PFSK-1 (cell line): ENCODE data around the gene DAAM1.

Experiments used
- FOXP2 ChIP-seq: optimal IDR thresholded peaks from 2 replicates; pipeline ENCODE3; 2011; ENCODE audit warnings: borderline replicate concordance, control low read depth, inconsistent platforms; ENCODE audit not compliant: insufficient read depth; ENCODE audit errors: extremely low read length, extremely low read depth
- POLR2AphosphoS5 ChIP-seq: IDR thresholded peaks from 2 replicates; pipeline ENCODE4 v1.6.1; 2012; ENCODE audit warnings: low read depth, mild to moderate bottlenecking, control low read depth, low read length, moderate library complexity
- REST ChIP-seq, 2 experiments: IDR thresholded peaks; 2 replicates each; pipeline versions ENCODE4 v1.6.1 to v1.8.0; 2011 to 2012; ENCODE audit warnings: low read depth in 2 of 2, low read length in 2 of 2, control low read depth in 1 of 2, inconsistent platforms in 1 of 2, mild to moderate bottlenecking in 1 of 2, moderate library complexity in 1 of 2; ENCODE audit not compliant: insufficient read depth in 1 of 2
- SIN3A ChIP-seq: IDR thresholded peaks from 2 replicates; pipeline ENCODE4 v1.6.1; 2012; ENCODE audit warnings: mild to moderate bottlenecking, low read length, moderate library complexity, borderline replicate concordance; ENCODE audit not compliant: insufficient read depth
- TAF1 ChIP-seq: IDR thresholded peaks from 2 replicates; pipeline ENCODE4 v1.6.1; 2012; ENCODE audit warnings: low read length, control low read depth, borderline replicate concordance; ENCODE audit not compliant: insufficient read depth

The DAAM1 gene

GRCh38 chr14:59313658-59314608, 125.5 kb downstream of the DAAM1 start:
- TF ChIP-seq SIN3A (no peak), POLR2AphosphoS5 (no peak), REST (IDR thresholded peaks at IDR 0.05; ENCODE audit: insufficient read depth in 1 of 2, low read depth in 2 of 2, low read length in 2 of 2) (no peak), FOXP2 (no peak), TAF1 (no peak)

GRCh38 chr14:59314953-59315599, 126.6 kb downstream of the DAAM1 start:
- TF ChIP-seq TAF1 = no peak

GRCh38 chr14:59316151-59316830, 127.8 kb downstream of the DAAM1 start:
- TF ChIP-seq FOXP2 (no peak), REST (IDR thresholded peaks at IDR 0.05; ENCODE audit: insufficient read depth in 1 of 2, low read depth in 2 of 2, low read length in 2 of 2) (no peak), TAF1 (no peak), POLR2AphosphoS5 (no peak)

- TF ChIP-seq POLR2AphosphoS5 (no peak), SIN3A (no peak), FOXP2 (no peak), TAF1 (no peak), REST (IDR thresholded peaks at IDR 0.05; ENCODE audit: insufficient read depth in 1 of 2, low read depth in 2 of 2, low read length in 2 of 2) (no peak)
Observed at GRCh38 chr14:59317346-59317745, 128.9 kb downstream of the DAAM1 start.

- TF ChIP-seq REST (IDR thresholded peaks at IDR 0.05; ENCODE audit: insufficient read depth in 1 of 2, low read depth in 2 of 2, low read length in 2 of 2) (no peak), TAF1 (no peak), POLR2AphosphoS5 (no peak), FOXP2 (no peak), SIN3A (no peak)
Observed at GRCh38 chr14:59317798-59318505, 129.5 kb downstream of the DAAM1 start.
